Measurements from ENCODE around the gene SGPP2. TPM values are rescaled to one million over a fixed set of nuclear protein-coding genes. Genes with fewer than 3 reads are reported as not detected.

SGPP2 gene
- polyA plus RNA-seq, 2 of the 4 experiments (the other 2 are of a cell fraction): 0.10 to 0.26 TPM

GRCh38 chr2:222451224-222451674, 26.9 kb downstream of the SGPP2 start:
- WGBS (ENCODE audit: missing lambda C conversion rate): 30% methylated on average over 5 of the region's 5 CpGs
- FAIRE-seq (no peak), DNase-seq (ENCODE audit: low read depth in 1 of 2, low spot score in 1 of 2) (no peak), ATAC-seq (0 out of 6 replicates have a peak, but pooled peaks have one; percentile 39 to 40)
- ChIA-PET CTCF (no interaction called here), POLR2A (no interaction called here)
- Histone ChIP-seq H3K4me1 (no peaks in the 10 kb centered on the region), H3K4me3 (no peak overlapping the region), H3K27ac (no peak overlapping the region), H3K9me3 (no peaks in the 10 kb centered on the region), H3K4me2 (no peak overlapping the region)
- TF ChIP-seq CHD2 (IDR thresholded peaks at IDR 0.05; ENCODE audit: low read length, partially characterized antibody) (no peak), HMGXB4 (CRISPR knock-in tag; IDR thresholded peaks at IDR 0.05; ENCODE audit: borderline replicate concordance) (no peak), GATA3 (IDR thresholded peaks at IDR 0.05; ENCODE audit: borderline replicate concordance) (no peak), NR3C1 (IDR thresholded peaks at IDR 0.05) (no peak), POLR2AphosphoS2 (conservative IDR thresholded peaks at IDR 0.05; ENCODE audit: low read length) (no peak), CEBPB (IDR thresholded peaks at IDR 0.05) (no peak), CHD4 (IDR thresholded peaks at IDR 0.05; ENCODE audit: borderline replicate concordance) (no peak)

GRCh38 chr2:222452422-222452950, 28.1 kb downstream of the SGPP2 start:
- no peak for ATAC-seq
- Histone ChIP-seq H3K4me2 (no peak overlapping the region), H3K27ac (no peak overlapping the region), H3K4me3 (no peak overlapping the region), H3K4me1 (no peaks in the 10 kb centered on the region), H3K9me3 (no peaks in the 10 kb centered on the region)
- no peak for TF ChIP-seq CHD4 (IDR thresholded peaks at IDR 0.05; ENCODE audit: borderline replicate concordance)
- TF ChIP-seq TP53 (CRISPR knock-in tag; IDR thresholded peaks at IDR 0.05): no peak
- no peak for TF ChIP-seq HOXB13 (CRISPR knock-in tag; IDR thresholded peaks at IDR 0.05; ENCODE audit: low read depth)
- TF ChIP-seq ZC3H11A (IDR thresholded peaks at IDR 0.05): no peak
- TF ChIP-seq CBX2 (IDR thresholded peaks at IDR 0.05; ENCODE audit: borderline replicate concordance, low read depth): no peak
- TF ChIP-seq RFX5 (IDR thresholded peaks at IDR 0.05): no peak
- TF ChIP-seq BCL3 (IDR thresholded peaks at IDR 0.05): no peak
- TF ChIP-seq FOSL2 (IDR thresholded peaks at IDR 0.05): no peak
- no peak for TF ChIP-seq FOSL2 (CRISPR knock-in tag; IDR thresholded peaks at IDR 0.05)
- no peak for TF ChIP-seq RNF2 (IDR thresholded peaks at IDR 0.05; ENCODE audit: borderline replicate concordance, low read depth)
- TF ChIP-seq KDM1A (IDR thresholded peaks at IDR 0.05; ENCODE audit: low read depth): no peak
- no peak for TF ChIP-seq HDAC2 (IDR thresholded peaks at IDR 0.05)
- TF ChIP-seq HEYL (CRISPR knock-in tag; IDR thresholded peaks at IDR 0.05): no peak
- no peak for TF ChIP-seq ZSCAN20 (CRISPR knock-in tag; IDR thresholded peaks at IDR 0.05)
- TF ChIP-seq CBX8 (IDR thresholded peaks at IDR 0.05): no peak
- no peak for TF ChIP-seq CEBPB (IDR thresholded peaks at IDR 0.05)
- TF ChIP-seq HES2 (IDR thresholded peaks at IDR 0.05): no peak
- no peak for TF ChIP-seq E2F6 (IDR thresholded peaks at IDR 0.05; ENCODE audit: borderline replicate concordance, low read depth)
- no peak for TF ChIP-seq PBX3 (IDR thresholded peaks at IDR 0.05)
- no peak for TF ChIP-seq ZFP36 (IDR thresholded peaks at IDR 0.05; ENCODE audit: borderline replicate concordance, partially characterized antibody)
- no peak for DNase-seq (ENCODE audit: low read depth in 1 of 2, low spot score in 1 of 2)
- ChIA-PET POLR2A (no interaction called here), CTCF (interaction anchor here (1.3 kb wide), 1 partner anchor 20 kb away, joined by 5 read pairs; no protein-coding TSS in a partner anchor)
- FAIRE-seq: no peak
- WGBS (ENCODE audit: missing lambda C conversion rate): 12% methylated on average over 3 of the region's 3 CpGs

Measured in A549 (cell line).